CD14-positive monocyte (primary cell): Measurements from ENCODE around the gene TRABD2A. TPM values are rescaled to one million over a fixed set of nuclear protein-coding genes. Genes with fewer than 3 reads are reported as not detected.

Experiments
- DNase-seq, 3 donors: peaks; one replicate each; pipeline ENCODE4 v3.0.0-alpha.2; 2011 to 2022
- H2AFZ ChIP-seq: 2 replicates; pipeline ENCODE4 v1.6.0; 2012; ENCODE audit warnings: mild to moderate bottlenecking, low read depth, low read length, inconsistent platforms; ENCODE audit not compliant: insufficient read depth, poor library complexity, severe bottlenecking
- H3K27ac ChIP-seq, 2 donors: 1 replicate in 1 of 2; 2 replicates in 1 of 2; pipeline ENCODE4 v1.5.1; 2012 to 2013; ENCODE audit warnings: low read length in 2 of 2, control low read depth in 1 of 2, inconsistent platforms in 1 of 2, low read depth in 1 of 2, mild to moderate bottlenecking in 1 of 2
- H3K27me3 ChIP-seq, 2 donors: one replicate each; pipeline versions ENCODE4 v1.6.0 to v1.6.1; 2011 to 2013; ENCODE audit warnings: low read length in 2 of 2; ENCODE audit not compliant: control insufficient read depth in 2 of 2, insufficient read depth in 2 of 2
- H3K36me3 ChIP-seq, 2 donors: replicated peaks in 1 of 2; 1 replicate in 1 of 2; 2 replicates in 1 of 2; pipeline versions ENCODE4 v1.5.1 to v1.6.1; 2012 to 2013; ENCODE audit warnings: low read length in 2 of 2, control low read depth in 1 of 2, inconsistent platforms in 1 of 2, mild to moderate bottlenecking in 1 of 2; ENCODE audit not compliant: insufficient read depth in 2 of 2, control insufficient read depth in 1 of 2
- H3K4me1 ChIP-seq, 2 donors: 1 replicate in 1 of 2; 2 replicates in 1 of 2; pipeline versions ENCODE4 v1.5.1 to v1.6.1; 2012 to 2013; ENCODE audit warnings: low read length in 2 of 2, control low read depth in 1 of 2, inconsistent platforms in 1 of 2, mild to moderate bottlenecking in 1 of 2, moderate library complexity in 1 of 2; ENCODE audit not compliant: insufficient read depth in 2 of 2, control insufficient read depth in 1 of 2
- H3K4me2 ChIP-seq: replicated peaks from 2 replicates; pipeline ENCODE3; 2012; ENCODE audit warnings: low read length, moderate library complexity, mild to moderate bottlenecking; ENCODE audit not compliant: poor library complexity, severe bottlenecking; ENCODE audit errors: extremely low read depth
- H3K4me3 ChIP-seq, 3 experiments: fragments of 200-600 bp in 1 of 3; sonication (generic) in 1 of 3; replicated peaks in 1 of 3; 1 replicate in 2 of 3; 2 replicates in 1 of 3; pipeline ENCODE4 v1.5.1; 2011 to 2013; ENCODE audit warnings: low read length in 3 of 3, mild to moderate bottlenecking in 3 of 3, control low read depth in 2 of 3, low read depth in 2 of 3, inconsistent platforms in 1 of 3, moderate library complexity in 1 of 3
- H3K79me2 ChIP-seq: 2 replicates; pipeline ENCODE4 v1.6.0; 2012; ENCODE audit warnings: mild to moderate bottlenecking, control low read depth, inconsistent platforms, low read length, moderate library complexity; ENCODE audit not compliant: insufficient read depth
- H3K9ac ChIP-seq: 2 replicates; pipeline ENCODE4 v1.6.0; 2017; ENCODE audit warnings: low read length, mild to moderate bottlenecking; ENCODE audit not compliant: insufficient read depth, poor library complexity, severe bottlenecking
- H3K9me3 ChIP-seq, 2 donors: replicated peaks in 1 of 2; 1 replicate in 1 of 2; 2 replicates in 1 of 2; pipeline versions ENCODE4 v1.5.1 to v1.6.1; 2012 to 2013; ENCODE audit warnings: low read length in 2 of 2, control low read depth in 1 of 2; ENCODE audit not compliant: control insufficient read depth in 1 of 2, insufficient read depth in 1 of 2
- H4K20me1 ChIP-seq: 2 replicates; pipeline ENCODE4 v1.6.0; 2012; ENCODE audit warnings: mild to moderate bottlenecking, low read length, control low read depth, moderate library complexity; ENCODE audit not compliant: insufficient read depth
- H3K27ac Mint-ChIP-seq, 7 donors: one replicate each; pipeline ENCODE4 v1.8.0; 2020; ENCODE audit warnings: mild to moderate bottlenecking in 7 of 7, mixed read lengths in 7 of 7, moderate library complexity in 6 of 7, inconsistent platforms in 2 of 7
- H3K27me3 Mint-ChIP-seq, 3 donors: one replicate each; pipeline ENCODE4 v1.8.0; 2021 to 2022; ENCODE audit warnings: low read depth in 3 of 3, mild to moderate bottlenecking in 3 of 3, mixed read lengths in 3 of 3, moderate library complexity in 3 of 3, inconsistent platforms in 1 of 3
- H3K36me3 Mint-ChIP-seq, 2 donors: one replicate each; pipeline ENCODE4 v1.8.0; 2020; ENCODE audit warnings: mixed read lengths in 2 of 2, inconsistent platforms in 1 of 2, mild to moderate bottlenecking in 1 of 2
- H3K4me1 Mint-ChIP-seq: one replicate; pipeline ENCODE4 v1.8.0; 2020; ENCODE audit warnings: mild to moderate bottlenecking, mixed read lengths
- H3K4me3 Mint-ChIP-seq, 2 donors: one replicate each; pipeline ENCODE4 v1.8.0; 2020; ENCODE audit warnings: mild to moderate bottlenecking in 2 of 2, mixed read lengths in 2 of 2, moderate library complexity in 1 of 2
- H3K9me3 Mint-ChIP-seq, 7 donors: one replicate each; pipeline ENCODE4 v1.8.0; 2020 to 2022; ENCODE audit warnings: mixed read lengths in 7 of 7, mild to moderate bottlenecking in 6 of 7, moderate library complexity in 6 of 7, inconsistent platforms in 2 of 7
- WGBS: methylation state at CpG from one replicate; pipeline ENCODE4 v1.1.5; 2013; ENCODE audit warnings: missing lambda C conversion rate; ENCODE audit not compliant: insufficient coverage; 5-methylcytosine and 5-hydroxymethylcytosine counted together
- intact Hi-C, 2 donors: fragments of 100-400 bp; cut with micrococcal nuclease; formaldehyde crosslinking; loops; one replicate each; pipeline versions ENCODE4 v1.15.0 to v1.15.1; 2023
- polyA plus RNA-seq, 3 donors: library from polyadenylated mRNA; depleted of rRNA in 1 of 3; unstranded in 2 of 3; stranded (reverse) in 1 of 3; fragments of 300-500 nt in 2 of 3; fragments of >200 nt in 1 of 3; fragmentation: Illumina TruSeq in 2 of 3; gene quantifications; 1 replicate in 2 of 3; 2 replicates in 1 of 3; pipeline ENCODE4 v1.2.3, GENCODE V29; 2012 to 2021
- TF ChIP-seq, protein P1 (sequence below): fragments of 200-600 bp; IDR thresholded peaks from one replicate; pipeline ENCODE4 v1.8.0; 2022; ENCODE audit warnings: antibody characterized with exemption, mild to moderate bottlenecking

The TRABD2A gene
- polyA plus RNA-seq, 3 donors: 0.53 to 0.95 (median 0.79) TPM

DNA sequence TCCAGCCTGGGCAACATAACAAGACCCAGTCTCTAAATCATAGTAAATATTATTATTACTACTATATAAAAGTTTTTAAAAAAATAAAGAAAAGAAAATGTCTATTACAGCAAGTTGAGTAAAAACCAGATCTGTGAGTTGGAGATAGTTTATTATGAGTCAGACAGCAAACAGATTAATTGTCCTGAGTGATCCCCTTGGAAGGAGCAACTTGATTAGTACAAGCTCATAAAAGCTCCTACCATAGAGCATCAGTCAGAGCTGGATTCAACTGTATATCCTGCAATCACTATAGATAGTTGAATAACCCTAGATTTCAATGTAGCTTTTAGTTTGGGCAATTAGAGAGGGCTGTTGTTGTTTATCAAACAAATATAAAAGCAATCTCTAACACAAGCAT, 84.1 kb downstream of the TRABD2A start:
- peaks cover 0 to 10% of the 10 kb centered on the region in 2 donors for H3K9me3 ChIP-seq
- intact Hi-C loops: no loop called here
- TF ChIP-seq, protein P1, sequence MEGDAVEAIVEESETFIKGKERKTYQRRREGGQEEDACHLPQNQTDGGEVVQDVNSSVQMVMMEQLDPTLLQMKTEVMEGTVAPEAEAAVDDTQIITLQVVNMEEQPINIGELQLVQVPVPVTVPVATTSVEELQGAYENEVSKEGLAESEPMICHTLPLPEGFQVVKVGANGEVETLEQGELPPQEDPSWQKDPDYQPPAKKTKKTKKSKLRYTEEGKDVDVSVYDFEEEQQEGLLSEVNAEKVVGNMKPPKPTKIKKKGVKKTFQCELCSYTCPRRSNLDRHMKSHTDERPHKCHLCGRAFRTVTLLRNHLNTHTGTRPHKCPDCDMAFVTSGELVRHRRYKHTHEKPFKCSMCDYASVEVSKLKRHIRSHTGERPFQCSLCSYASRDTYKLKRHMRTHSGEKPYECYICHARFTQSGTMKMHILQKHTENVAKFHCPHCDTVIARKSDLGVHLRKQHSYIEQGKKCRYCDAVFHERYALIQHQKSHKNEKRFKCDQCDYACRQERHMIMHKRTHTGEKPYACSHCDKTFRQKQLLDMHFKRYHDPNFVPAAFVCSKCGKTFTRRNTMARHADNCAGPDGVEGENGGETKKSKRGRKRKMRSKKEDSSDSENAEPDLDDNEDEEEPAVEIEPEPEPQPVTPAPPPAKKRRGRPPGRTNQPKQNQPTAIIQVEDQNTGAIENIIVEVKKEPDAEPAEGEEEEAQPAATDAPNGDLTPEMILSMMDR: no peak
- no peak overlapping the region for H3K4me3 ChIP-seq
- Mint-ChIP-seq H3K36me3 (no peaks in the 10 kb centered on the region), H3K4me3 (no peak overlapping the region), H3K27me3 (peaks cover 1 to 2% (median 2%) of the 10 kb centered on the region in 3 donors), H3K4me1 (peaks cover 2% of the 10 kb centered on the region), H3K9me3 (peaks cover 0 to 15% (median 4%) of the 10 kb centered on the region in 7 donors), H3K27ac (no peak overlapping the region)
- H3K27ac ChIP-seq: no peak overlapping the region
- H3K4me1 ChIP-seq: no peaks in the 10 kb centered on the region
- H3K9ac ChIP-seq: no peak overlapping the region
- no peaks in the 10 kb centered on the region for H3K27me3 ChIP-seq
- H3K36me3 ChIP-seq: no peaks in the 10 kb centered on the region
- no peak overlapping the region for H3K4me2 ChIP-seq
- H4K20me1 ChIP-seq: no peaks in the 10 kb centered on the region
- no peak overlapping the region for H2AFZ ChIP-seq
- H3K79me2 ChIP-seq: no peaks in the 10 kb centered on the region
- no peak for DNase-seq

DNA sequence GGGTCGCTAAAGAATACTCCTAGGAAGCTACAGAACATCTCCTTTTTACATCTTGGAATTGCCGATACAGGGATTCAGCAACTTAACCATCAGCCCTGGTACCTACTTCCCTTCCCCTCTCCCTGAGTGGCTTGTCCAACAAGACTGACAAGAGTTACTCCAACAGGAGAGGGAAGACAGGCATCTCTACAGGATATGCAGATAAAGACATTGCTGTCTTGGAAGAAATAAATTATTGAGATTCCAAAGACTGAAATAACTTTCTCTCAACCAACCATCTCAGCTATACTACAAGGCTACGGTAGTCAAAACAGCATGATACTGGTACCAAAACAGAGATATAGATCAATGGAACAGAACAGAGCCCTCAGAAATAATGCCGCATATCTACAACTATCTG, 87.2 kb downstream of the TRABD2A start:
- H3K36me3 ChIP-seq: no peaks in the 10 kb centered on the region
- Mint-ChIP-seq H3K27me3 (peaks cover 0 to 2% (median 2%) of the 10 kb centered on the region in 3 donors), H3K9me3 (peaks cover 0 to 9% (median 2%) of the 10 kb centered on the region in 7 donors), H3K4me1 (no peaks in the 10 kb centered on the region), H3K4me3 (no peak overlapping the region), H3K36me3 (no peaks in the 10 kb centered on the region), H3K27ac (no peak overlapping the region)
- H4K20me1 ChIP-seq: no peaks in the 10 kb centered on the region
- TF ChIP-seq, protein P1: no peak
- 91% methylated on average over 2 of the region's 4 CpGs for WGBS
- H3K4me3 ChIP-seq: no peak overlapping the region
- no peaks in the 10 kb centered on the region for H3K27me3 ChIP-seq
- no peak overlapping the region for H3K27ac ChIP-seq
- no peaks in the 10 kb centered on the region for H3K79me2 ChIP-seq
- no peak overlapping the region for H3K9ac ChIP-seq
- peaks cover 0 to 6% of the 10 kb centered on the region in 2 donors for H3K9me3 ChIP-seq
- H2AFZ ChIP-seq: no peak overlapping the region
- H3K4me1 ChIP-seq: no peaks in the 10 kb centered on the region
- H3K4me2 ChIP-seq: no peak overlapping the region
- no peak for DNase-seq
- intact Hi-C loops: no loop called here
